BE2C (cell line): ENCODE measurements around the gene HCN2.

Experiments used
- DNase-seq: peaks from one replicate; pipeline ENCODE4 v3.0.0-alpha.2; 2020
- H3K27me3 ChIP-seq: fragments of 250-450 bp; sonication (Bioruptor Pico); 2 replicates; pipeline ENCODE4 v1.5.1; 2020; ENCODE audit warnings: mild to moderate bottlenecking
- H3K36me3 ChIP-seq: fragments of 250-450 bp; sonication (Bioruptor Pico); 2 replicates; pipeline ENCODE4 v1.5.1; 2020; ENCODE audit warnings: mild to moderate bottlenecking
- H3K4me1 ChIP-seq: fragments of 250-450 bp; sonication (Bioruptor Pico); 2 replicates; pipeline ENCODE4 v1.5.1; 2020
- H3K4me3 ChIP-seq: 2 replicates; pipeline ENCODE4 v1.5.1; 2011; ENCODE audit warnings: low read depth, low read length
- H3K9me3 ChIP-seq: fragments of 250-450 bp; sonication (Bioruptor Pico); 2 replicates; pipeline ENCODE4 v1.5.1; 2020
- TF ChIP-seq, protein P1 (sequence below): IDR thresholded peaks from 2 replicates; pipeline ENCODE4 v1.5.1; 2012; ENCODE audit warnings: mild to moderate bottlenecking, low read depth, low read length

HCN2 gene

GRCh38 chr19:556611-557382 lies 32.9 kb upstream of the HCN2 start:
- Histone ChIP-seq H3K36me3 (no peaks in the 10 kb centered on the region), H3K9me3 (no peaks in the 10 kb centered on the region), H3K4me3 (no peak overlapping the region), H3K27me3 (no peaks in the 10 kb centered on the region), H3K4me1 (no peaks in the 10 kb centered on the region)
- DNase-seq = no peak
- TF ChIP-seq, protein P1, sequence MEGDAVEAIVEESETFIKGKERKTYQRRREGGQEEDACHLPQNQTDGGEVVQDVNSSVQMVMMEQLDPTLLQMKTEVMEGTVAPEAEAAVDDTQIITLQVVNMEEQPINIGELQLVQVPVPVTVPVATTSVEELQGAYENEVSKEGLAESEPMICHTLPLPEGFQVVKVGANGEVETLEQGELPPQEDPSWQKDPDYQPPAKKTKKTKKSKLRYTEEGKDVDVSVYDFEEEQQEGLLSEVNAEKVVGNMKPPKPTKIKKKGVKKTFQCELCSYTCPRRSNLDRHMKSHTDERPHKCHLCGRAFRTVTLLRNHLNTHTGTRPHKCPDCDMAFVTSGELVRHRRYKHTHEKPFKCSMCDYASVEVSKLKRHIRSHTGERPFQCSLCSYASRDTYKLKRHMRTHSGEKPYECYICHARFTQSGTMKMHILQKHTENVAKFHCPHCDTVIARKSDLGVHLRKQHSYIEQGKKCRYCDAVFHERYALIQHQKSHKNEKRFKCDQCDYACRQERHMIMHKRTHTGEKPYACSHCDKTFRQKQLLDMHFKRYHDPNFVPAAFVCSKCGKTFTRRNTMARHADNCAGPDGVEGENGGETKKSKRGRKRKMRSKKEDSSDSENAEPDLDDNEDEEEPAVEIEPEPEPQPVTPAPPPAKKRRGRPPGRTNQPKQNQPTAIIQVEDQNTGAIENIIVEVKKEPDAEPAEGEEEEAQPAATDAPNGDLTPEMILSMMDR = no peak

DNA sequence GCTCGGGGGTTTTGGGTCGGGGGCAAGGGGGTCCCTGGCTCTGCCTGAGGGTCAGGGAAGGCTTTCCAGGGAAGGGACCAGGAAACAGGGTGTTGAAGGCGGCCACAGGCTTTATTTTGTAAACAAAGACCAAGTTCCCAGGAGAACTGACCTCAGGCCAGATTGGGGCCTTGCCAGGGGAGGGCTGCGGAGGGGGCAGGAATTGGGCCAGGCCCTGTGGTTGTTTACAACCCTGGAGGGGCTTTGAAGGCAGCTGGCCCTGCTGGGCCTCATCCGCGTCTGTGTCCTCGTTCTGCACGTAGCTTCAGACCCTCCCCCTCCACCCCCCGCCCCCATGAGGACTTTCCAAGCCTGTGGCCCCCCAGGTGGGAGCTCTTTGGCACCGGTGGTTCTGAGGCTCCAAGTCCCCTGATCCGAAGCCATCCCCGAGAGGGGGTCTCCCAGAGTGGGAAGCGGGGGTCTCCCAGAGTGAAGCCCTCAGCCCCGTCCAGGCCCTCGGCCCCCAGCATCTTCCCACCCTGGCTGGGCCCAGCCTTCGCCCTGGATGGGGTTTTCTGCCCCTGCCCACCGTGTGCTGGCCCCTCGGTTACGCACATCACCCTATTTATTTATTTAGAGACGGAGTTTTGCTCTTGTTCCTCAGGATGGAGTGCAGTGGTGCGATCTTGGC lies 30.8 kb upstream of the HCN2 start:
- Histone ChIP-seq H3K4me3 (no peak overlapping the region), H3K9me3 (no peaks in the 10 kb centered on the region)
- TF ChIP-seq, protein P1 = no peak

GRCh38 chr19:560121-560520 lies 29.6 kb upstream of the HCN2 start:
- H3K27me3 ChIP-seq = no peaks in the 10 kb centered on the region
- H3K9me3 ChIP-seq = no peaks in the 10 kb centered on the region
- no peak for DNase-seq
- H3K4me1 ChIP-seq = no peaks in the 10 kb centered on the region
- TF ChIP-seq, protein P1 = no peak
- H3K4me3 ChIP-seq = no peak overlapping the region
- H3K36me3 ChIP-seq = no peaks in the 10 kb centered on the region

More for the DNA sequence above, 30.8 kb upstream of the HCN2 start:
- Histone ChIP-seq H3K27me3 (no peaks in the 10 kb centered on the region), H3K36me3 (no peaks in the 10 kb centered on the region), H3K4me1 (no peaks in the 10 kb centered on the region)
- DNase-seq = no peak

DNA sequence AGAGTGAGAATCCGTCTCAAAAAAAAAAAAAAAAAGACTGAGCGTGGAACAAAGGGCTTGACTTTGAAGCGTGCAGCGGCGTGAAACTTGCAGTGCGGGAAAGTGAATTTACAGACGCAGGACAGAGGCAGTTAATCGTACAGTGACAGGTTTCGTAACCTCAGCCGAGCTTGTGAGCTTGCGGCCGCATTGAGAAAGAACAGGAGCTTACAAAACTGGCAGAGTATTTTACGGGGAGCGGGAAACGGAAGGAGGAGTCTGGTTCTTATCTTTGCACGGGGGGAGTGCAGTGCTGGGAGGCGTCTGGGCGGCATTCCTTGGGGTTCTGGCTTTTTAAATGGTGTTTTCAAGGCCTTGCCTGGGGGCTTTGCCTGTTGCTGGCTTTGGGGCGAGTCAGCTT lies 23.3 kb upstream of the HCN2 start:
- H3K9me3 ChIP-seq = no peaks in the 10 kb centered on the region
- DNase-seq = peak; percentile 68
- peak overlapping the region; percentile 35 for H3K4me3 ChIP-seq
- no peaks in the 10 kb centered on the region for H3K36me3 ChIP-seq
- H3K27me3 ChIP-seq = no peaks in the 10 kb centered on the region
- peaks cover 5% of the 10 kb centered on the region; the same call in 1 of the 2 replicates for H3K4me1 ChIP-seq
- TF ChIP-seq, protein P1 = no peak

- no peaks in the 10 kb centered on the region for H3K9me3 ChIP-seq
- H3K4me3 ChIP-seq = peak overlapping the region; percentile 35
- peaks cover 8% of the 10 kb centered on the region; the same call in 1 of the 2 replicates for H3K4me1 ChIP-seq
- no peak for DNase-seq
- no peaks in the 10 kb centered on the region for H3K27me3 ChIP-seq
- TF ChIP-seq, protein P1 = no peak
- no peaks in the 10 kb centered on the region for H3K36me3 ChIP-seq
These were observed 22.8 kb upstream of the HCN2 start for GRCh38 chr19:566844-567243.
